ENCODE data around the gene OR11L1. TPM values are rescaled to one million over a fixed set of nuclear protein-coding genes. Genes with fewer than 3 reads are reported as not detected.

OR11L1 gene
- polyA plus RNA-seq, 2 of the 4 experiments (the other 2 are of a cell fraction), result not detected

- TF ChIP-seq NR3C1 (IDR thresholded peaks at IDR 0.05) (no peak), FOSL2 (IDR thresholded peaks at IDR 0.05) (no peak), FOSL2 (CRISPR knock-in tag; IDR thresholded peaks at IDR 0.05) (no peak), HEYL (CRISPR knock-in tag; IDR thresholded peaks at IDR 0.05) (no peak), KDM5A (IDR thresholded peaks at IDR 0.05) (no peak), ATOH8 (CRISPR knock-in tag; IDR thresholded peaks at IDR 0.05; ENCODE audit: low read depth) (no peak), MAZ (IDR thresholded peaks at IDR 0.05; ENCODE audit: borderline replicate concordance, low read depth, low read length) (no peak), PBX3 (IDR thresholded peaks at IDR 0.05) (no peak), KDM1A (IDR thresholded peaks at IDR 0.05; ENCODE audit: low read depth) (no peak), RARB (CRISPR knock-in tag; IDR thresholded peaks at IDR 0.05) (no peak), HOXB13 (CRISPR knock-in tag; IDR thresholded peaks at IDR 0.05; ENCODE audit: low read depth) (no peak), HOXA7 (CRISPR knock-in tag; IDR thresholded peaks at IDR 0.05) (no peak), EHMT2 (IDR thresholded peaks at IDR 0.05; ENCODE audit: low read depth) (no peak), SREBF2 (IDR thresholded peaks at IDR 0.05) (no peak)
- TF ChIP-seq, protein P1, sequence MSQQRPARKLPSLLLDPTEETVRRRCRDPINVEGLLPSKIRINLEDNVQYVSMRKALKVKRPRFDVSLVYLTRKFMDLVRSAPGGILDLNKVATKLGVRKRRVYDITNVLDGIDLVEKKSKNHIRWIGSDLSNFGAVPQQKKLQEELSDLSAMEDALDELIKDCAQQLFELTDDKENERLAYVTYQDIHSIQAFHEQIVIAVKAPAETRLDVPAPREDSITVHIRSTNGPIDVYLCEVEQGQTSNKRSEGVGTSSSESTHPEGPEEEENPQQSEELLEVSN (IDR thresholded peaks at IDR 0.05; ENCODE audit: borderline replicate concordance, low read depth), result no peak
- TF ChIP-seq, protein P2, sequence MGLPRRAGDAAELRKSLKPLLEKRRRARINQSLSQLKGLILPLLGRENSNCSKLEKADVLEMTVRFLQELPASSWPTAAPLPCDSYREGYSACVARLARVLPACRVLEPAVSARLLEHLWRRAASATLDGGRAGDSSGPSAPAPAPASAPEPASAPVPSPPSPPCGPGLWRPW (IDR thresholded peaks at IDR 0.05), result no peak
- TF ChIP-seq, protein P3, sequence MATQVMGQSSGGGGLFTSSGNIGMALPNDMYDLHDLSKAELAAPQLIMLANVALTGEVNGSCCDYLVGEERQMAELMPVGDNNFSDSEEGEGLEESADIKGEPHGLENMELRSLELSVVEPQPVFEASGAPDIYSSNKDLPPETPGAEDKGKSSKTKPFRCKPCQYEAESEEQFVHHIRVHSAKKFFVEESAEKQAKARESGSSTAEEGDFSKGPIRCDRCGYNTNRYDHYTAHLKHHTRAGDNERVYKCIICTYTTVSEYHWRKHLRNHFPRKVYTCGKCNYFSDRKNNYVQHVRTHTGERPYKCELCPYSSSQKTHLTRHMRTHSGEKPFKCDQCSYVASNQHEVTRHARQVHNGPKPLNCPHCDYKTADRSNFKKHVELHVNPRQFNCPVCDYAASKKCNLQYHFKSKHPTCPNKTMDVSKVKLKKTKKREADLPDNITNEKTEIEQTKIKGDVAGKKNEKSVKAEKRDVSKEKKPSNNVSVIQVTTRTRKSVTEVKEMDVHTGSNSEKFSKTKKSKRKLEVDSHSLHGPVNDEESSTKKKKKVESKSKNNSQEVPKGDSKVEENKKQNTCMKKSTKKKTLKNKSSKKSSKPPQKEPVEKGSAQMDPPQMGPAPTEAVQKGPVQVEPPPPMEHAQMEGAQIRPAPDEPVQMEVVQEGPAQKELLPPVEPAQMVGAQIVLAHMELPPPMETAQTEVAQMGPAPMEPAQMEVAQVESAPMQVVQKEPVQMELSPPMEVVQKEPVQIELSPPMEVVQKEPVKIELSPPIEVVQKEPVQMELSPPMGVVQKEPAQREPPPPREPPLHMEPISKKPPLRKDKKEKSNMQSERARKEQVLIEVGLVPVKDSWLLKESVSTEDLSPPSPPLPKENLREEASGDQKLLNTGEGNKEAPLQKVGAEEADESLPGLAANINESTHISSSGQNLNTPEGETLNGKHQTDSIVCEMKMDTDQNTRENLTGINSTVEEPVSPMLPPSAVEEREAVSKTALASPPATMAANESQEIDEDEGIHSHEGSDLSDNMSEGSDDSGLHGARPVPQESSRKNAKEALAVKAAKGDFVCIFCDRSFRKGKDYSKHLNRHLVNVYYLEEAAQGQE (IDR thresholded peaks at IDR 0.05), result no peak
- TF ChIP-seq, protein P4, sequence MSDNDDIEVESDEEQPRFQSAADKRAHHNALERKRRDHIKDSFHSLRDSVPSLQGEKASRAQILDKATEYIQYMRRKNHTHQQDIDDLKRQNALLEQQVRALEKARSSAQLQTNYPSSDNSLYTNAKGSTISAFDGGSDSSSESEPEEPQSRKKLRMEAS (IDR thresholded peaks at IDR 0.05), result no peak
- Histone ChIP-seq H3K4me1 (no peaks in the 10 kb centered on the region), H3K4me2 (no peak overlapping the region), H3K4me3 (no peak overlapping the region), H3K9me3 (0 out of 3 replicates have a peak, but pooled peaks cover 2% of the 10 kb centered on the region), H3K27ac (no peak overlapping the region)
- POLR2A ChIA-PET, result no interaction called here
- ATAC-seq (no peak), DNase-seq (ENCODE audit: low read depth in 1 of 2, low spot score in 1 of 2) (no peak), FAIRE-seq (no peak)
- WGBS (ENCODE audit: missing lambda C conversion rate), result 14% methylated on average over 4 of the region's 4 CpGs
- CTCF ChIA-PET, result no interaction called here
Measured at GRCh38 chr1:247862756-247863155, 21.1 kb upstream of the OR11L1 start.

- 21% methylated on average over 15 of the region's 15 CpGs for WGBS (ENCODE audit: missing lambda C conversion rate)
- no peak overlapping the region for H3K4me2 ChIP-seq
- DNase-seq (ENCODE audit: low read depth in 1 of 2, low spot score in 1 of 2) (no peak), ATAC-seq (no peak), FAIRE-seq (no peak)
- TF ChIP-seq, protein P5, sequence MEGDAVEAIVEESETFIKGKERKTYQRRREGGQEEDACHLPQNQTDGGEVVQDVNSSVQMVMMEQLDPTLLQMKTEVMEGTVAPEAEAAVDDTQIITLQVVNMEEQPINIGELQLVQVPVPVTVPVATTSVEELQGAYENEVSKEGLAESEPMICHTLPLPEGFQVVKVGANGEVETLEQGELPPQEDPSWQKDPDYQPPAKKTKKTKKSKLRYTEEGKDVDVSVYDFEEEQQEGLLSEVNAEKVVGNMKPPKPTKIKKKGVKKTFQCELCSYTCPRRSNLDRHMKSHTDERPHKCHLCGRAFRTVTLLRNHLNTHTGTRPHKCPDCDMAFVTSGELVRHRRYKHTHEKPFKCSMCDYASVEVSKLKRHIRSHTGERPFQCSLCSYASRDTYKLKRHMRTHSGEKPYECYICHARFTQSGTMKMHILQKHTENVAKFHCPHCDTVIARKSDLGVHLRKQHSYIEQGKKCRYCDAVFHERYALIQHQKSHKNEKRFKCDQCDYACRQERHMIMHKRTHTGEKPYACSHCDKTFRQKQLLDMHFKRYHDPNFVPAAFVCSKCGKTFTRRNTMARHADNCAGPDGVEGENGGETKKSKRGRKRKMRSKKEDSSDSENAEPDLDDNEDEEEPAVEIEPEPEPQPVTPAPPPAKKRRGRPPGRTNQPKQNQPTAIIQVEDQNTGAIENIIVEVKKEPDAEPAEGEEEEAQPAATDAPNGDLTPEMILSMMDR (IDR thresholded peaks at IDR 0.05), result no peak
- TF ChIP-seq ZSCAN20 (CRISPR knock-in tag; IDR thresholded peaks at IDR 0.05), result no peak
- TF ChIP-seq, protein P6, sequence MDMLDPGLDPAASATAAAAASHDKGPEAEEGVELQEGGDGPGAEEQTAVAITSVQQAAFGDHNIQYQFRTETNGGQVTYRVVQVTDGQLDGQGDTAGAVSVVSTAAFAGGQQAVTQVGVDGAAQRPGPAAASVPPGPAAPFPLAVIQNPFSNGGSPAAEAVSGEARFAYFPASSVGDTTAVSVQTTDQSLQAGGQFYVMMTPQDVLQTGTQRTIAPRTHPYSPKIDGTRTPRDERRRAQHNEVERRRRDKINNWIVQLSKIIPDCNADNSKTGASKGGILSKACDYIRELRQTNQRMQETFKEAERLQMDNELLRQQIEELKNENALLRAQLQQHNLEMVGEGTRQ (IDR thresholded peaks at IDR 0.05), result no peak
- TF ChIP-seq NPAS2 (CRISPR knock-in tag; IDR thresholded peaks at IDR 0.05; ENCODE audit: borderline replicate concordance), result no peak
- no peak for TF ChIP-seq JUNB (IDR thresholded peaks at IDR 0.05)
- no peak for TF ChIP-seq SREBF2 (IDR thresholded peaks at IDR 0.05)
- TF ChIP-seq, protein P1 (IDR thresholded peaks at IDR 0.05; ENCODE audit: borderline replicate concordance, low read depth), result no peak
- TF ChIP-seq CEBPB (IDR thresholded peaks at IDR 0.05), result no peak
- CTCF ChIA-PET, result no interaction called here
- no peak overlapping the region for H3K4me3 ChIP-seq
- 0 out of 3 replicates have a peak, but pooled peaks cover 5% of the 10 kb centered on the region for H3K9me3 ChIP-seq
- H3K27ac ChIP-seq, result no peak overlapping the region
- POLR2A ChIA-PET, result no interaction called here
- no peaks in the 10 kb centered on the region for H3K4me1 ChIP-seq
Measured at GRCh38 chr1:247857985-247858619, 16.4 kb upstream of the OR11L1 start.
